GM18511 (cell line): ENCODE results near the gene ARHGAP27.

Source experiments
- ATAC-seq: cut with Tn5 transposase; IDR thresholded peaks from one replicate; pipeline ENCODE4 v1.9.1; 2021; ENCODE audit warnings: mild to moderate bottlenecking, moderate library complexity; ENCODE audit not compliant: unreplicated experiment

Gene ARHGAP27

DNA sequence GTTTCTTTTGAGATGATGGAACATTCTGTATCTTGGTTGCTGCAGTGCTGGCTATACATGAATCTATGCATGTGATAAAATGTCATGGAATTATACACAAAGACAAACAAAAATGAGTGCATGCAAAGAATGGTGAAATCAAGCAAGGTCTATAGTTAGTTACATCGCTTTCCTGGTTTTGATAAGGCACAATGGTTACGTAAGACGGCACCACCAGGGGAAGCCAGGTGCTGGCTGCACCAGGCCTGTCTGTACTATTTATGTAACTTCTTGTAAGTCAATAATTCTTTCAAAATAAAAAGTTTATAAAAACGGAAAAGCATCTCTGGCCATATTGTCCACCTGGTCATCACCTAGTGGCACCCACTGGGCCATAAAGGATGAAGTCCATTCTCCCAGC is 46.5 kb downstream of the ARHGAP27 start:
- no peak for ATAC-seq

DNA sequence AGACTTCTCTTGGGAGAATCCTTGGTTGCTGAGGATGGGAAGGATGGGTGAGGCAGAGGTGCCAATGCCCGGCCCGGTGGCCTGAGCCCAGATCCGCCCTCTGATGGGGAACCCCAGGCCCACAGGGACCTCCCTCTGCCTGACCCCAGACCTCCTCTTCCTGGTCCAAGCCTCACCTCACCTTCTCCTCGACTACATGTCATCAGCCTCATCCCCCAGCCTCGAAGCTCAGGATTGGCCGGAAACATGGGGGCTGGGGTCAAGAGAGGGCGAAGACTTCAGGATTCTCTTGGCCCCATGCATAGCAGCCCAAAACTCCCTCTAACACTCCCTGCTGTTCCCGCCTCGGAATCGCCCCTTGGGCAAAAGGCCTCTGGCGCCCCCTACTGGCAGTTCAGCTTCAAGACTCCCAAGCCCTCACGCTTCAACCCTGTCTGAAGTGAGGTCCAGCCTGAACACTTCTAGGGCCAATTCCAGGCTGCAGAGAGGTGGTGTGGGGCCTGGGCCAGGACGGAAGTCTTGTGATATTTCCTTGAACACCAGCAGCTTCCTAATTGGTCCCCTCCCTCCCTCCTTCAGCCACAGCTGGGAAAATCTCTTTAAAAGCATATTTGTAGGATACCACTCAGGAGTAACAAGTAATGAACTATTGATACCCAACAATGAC is 47.2 kb downstream of the ARHGAP27 start:
- no peak for ATAC-seq

DNA sequence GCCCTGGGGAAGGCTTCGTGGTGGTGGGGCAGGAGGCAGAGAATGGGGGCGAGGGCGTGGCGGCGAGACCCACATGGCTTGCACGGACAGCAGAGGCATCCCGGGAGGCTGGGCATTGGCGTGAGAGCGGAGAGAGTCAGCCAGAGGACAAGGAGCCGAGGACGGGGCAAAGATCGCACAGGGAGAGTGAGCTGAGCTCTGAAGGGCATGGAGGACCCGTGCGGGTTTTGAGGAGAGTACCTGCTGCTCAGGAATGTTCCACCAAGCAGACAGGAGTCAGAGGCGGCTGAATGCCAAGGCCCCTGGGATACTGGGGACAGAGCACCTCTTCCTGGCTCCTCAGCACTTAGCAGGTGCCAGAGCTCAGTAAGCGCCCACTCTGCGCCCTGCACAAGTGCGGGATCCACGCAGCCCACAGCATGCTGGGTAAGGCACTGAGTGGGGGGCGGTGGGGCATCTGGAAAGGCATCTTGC is 47.8 kb downstream of the ARHGAP27 start:
- no peak for ATAC-seq

DNA sequence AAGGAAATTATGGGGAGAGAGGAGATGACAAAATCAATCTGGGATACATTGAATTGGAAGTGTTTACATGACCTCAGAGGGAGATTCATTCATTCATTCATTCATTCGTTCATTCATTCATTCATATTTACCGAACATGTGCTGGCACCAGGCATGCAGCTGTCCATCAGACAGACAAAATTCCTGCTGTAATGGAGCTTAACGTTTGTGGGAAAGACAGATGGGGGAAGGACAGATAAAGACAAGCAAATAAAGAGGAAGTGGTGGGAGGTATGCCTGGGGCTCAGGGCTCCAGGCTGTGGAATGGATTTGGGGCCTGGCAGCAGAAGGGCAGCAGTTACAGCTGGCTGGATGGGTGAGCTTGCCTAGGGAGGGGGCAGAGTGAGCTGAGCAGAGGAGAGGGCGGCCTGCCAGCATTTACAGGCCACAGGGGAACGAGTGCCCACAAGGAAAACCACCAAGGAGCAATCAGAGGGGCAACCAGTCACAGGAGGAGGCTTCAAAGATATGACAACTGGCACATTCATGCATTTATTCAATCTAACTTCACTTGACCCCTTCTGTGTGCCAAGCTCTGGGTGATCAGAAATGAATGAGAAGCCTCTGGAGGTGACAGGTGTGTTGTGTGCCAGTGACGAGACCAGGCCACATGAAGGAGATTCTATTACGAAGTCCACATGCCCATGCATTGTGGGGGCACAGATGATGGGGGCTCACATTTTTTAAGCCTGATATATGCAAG is 48.5 kb downstream of the ARHGAP27 start:
- ATAC-seq = no peak

DNA sequence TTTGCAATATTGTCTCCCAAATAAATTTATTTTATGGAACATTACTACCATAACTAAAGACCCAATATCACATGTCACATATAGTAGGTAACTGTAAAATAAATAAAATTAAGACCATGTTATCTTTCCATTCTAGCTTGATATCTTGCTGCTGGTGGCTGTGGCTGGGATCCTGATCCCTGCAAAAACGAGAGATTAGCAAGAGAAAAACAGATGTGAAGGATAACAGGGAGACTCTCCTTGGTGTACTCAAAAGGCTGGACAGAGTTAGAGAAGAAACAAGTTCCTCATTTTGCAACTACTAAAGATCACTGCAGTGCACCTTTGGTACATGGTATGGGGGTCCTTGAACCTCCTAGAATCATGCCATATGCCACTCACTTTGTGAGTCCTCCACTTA is 49.7 kb downstream of the ARHGAP27 start:
- no peak for ATAC-seq

DNA sequence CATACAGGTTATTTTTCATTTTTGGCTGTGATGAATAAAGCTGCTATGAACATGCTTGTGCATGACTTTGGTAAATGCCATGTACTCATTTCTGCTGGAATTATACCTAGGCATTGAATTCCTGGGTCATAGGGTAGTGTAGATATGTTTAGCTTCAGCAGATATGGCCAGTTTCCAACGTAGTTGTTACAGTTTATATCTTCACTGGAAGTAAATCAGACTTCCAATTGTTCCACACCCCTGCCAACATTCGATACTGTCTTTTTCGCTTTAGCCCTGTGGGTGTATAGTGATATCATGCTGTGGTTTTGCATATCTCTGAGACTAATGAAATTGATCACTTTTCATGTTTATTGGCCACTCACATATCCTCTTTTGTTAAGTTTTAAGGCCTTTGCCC is 50.4 kb downstream of the ARHGAP27 start:
- no peak for ATAC-seq

DNA sequence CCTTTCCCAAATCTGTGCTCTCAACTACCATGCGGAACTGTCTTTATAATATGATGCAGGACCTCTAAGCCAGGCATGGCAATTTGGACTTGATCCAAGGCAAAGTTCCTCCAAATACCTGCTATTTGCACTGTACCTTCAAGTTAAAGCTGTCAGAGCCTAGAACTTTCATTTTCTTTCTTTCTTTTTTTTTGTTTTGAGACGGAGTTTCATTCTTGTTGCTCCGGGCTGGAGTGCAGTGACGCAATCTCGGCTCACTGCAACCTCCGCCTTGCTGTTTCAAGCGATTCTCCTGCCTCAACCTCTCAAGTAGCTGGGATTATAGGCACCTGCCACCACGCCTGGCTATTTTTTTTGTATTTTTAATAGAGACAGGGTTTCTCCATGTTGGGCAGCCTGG is 51.7 kb downstream of the ARHGAP27 start:
- ATAC-seq = no peak

DNA sequence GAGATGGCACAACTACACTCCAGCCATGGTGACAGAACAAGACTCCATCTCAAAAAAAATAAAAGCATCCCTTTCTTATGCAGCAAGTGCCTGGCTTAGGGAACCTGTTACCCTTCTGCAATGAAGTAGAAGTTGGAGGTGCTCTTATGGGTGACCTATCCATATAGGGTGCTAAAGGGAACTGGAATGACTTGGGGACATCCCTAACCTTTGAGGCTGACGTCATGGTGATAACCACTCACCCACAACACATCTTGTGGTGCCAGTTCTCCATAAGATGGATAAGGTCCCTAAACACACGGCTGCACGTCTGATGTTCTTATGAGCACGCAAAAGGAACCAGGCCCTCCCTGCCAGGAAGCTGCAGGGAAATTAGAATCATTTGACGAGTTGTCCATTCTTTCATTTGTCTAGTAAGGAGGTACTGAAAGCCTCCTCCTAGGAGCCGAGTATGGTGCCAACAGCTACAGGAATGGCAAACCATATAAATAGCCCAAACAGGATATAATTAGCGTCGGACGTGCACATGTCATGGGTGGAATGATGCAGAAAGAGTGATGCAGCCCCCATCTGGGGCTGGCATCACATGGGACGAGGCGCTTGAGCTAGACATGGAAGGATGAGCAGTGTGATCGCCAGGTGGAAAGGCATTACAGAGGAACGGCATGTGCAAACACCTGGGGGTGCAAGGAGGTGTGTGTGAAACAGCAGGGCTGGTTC is 52.5 kb downstream of the ARHGAP27 start:
- ATAC-seq = no peak

DNA sequence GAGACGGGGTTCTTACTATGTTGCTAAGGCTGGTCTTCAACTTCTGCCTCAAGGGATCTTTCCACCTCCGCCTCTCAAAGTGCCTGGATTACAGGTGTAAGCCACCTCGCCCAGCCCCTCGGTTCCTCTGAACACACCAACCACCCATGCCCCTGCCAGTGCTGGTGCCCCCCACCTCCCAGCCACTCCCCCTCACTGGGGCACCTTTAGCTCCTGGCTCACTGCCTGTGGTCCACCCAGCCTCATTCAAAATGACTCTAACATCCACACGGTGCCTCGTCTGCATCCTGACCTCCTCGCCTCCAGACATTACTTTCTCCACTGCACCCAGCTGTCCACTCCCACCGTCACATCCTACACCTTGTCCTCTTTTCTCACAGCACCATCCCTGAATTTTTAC is 55.3 kb downstream of the ARHGAP27 start:
- no peak for ATAC-seq

DNA sequence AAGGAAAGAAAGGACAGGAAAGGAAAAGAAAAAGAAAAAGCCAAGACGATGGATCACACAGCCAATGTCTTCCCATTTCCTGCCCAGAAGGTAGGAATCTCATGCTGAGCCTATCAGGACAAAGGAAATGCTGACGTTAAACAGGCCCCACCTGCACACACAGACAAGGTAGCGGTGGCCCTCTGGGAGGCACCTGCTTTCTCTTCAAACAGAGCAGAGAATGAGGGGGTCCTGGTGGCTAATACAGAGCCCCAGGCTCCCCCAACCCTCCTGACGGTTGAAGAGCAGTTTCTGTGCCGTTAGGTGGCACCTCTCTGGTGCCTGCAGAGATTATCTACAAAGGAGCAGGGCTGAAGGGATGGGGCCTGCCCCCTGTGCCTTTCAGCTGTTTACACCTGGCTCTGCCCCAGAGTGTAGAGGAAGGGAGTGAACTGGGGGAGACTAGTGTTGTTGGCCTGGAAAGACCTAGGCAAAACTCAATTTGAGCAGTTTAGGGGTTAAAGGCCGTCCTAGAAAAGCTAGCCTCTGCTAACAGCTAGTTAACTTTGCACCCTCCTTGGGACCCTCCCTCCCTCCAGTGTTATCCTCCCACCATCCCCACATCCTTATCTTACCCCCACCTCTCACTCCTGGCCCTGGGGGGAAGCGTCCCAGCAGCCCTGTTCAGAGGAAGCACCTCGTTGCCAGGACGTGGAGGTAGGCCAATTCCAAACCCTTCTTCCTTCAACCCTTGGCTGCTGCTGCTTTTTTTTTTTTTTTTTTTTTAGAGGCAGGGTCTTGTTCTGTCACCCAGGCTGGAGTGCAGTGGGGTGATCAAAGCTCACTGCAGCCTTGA is 56.3 kb downstream of the ARHGAP27 start:
- no peak for ATAC-seq

DNA sequence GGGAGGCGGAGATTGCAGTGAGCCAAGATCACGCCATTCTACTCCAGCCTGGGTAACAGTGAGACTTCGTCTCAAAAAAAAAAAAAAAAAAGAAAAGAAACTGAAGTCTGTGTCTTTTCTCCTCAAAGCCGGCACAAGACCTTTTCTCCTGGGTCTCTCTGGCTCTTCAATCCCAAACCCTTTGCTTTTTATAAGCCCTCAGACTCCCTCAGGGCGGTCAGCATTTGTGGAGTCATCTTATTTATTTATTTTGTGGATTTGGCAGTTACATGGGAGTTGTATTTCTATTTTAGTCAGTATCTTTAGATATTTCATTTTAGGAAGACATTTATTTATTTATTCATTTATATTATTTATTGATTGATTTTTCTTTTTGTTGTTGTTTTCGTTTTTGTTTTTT is 58.2 kb downstream of the ARHGAP27 start:
- ATAC-seq = no peak

DNA sequence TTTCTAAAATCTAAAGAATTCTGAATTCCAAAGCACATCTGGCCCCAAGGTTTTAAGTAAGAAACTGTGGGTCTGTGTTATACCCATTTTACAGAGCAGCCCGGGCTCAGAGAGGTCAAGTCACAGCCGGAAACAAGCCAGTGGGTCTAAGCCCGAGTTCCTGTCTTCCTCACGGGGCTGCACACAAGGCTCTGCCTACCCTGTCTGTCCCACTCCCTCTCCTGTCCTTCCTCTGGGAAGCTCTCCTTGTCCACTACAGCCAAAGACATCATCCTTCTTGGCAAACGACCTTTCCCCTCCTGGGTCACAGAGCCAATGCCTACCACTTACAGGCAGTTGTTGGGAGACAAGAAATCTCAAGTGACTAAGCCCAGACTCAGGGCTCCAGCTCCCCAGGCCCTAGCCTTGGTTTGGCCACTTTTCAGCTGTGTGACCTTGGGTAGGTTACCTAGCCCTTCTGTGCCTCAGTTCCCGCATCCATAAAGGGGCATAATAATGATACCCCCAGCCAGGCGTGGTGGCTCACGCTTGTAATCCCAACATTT is 60.3 kb downstream of the ARHGAP27 start:
- no peak for ATAC-seq

DNA sequence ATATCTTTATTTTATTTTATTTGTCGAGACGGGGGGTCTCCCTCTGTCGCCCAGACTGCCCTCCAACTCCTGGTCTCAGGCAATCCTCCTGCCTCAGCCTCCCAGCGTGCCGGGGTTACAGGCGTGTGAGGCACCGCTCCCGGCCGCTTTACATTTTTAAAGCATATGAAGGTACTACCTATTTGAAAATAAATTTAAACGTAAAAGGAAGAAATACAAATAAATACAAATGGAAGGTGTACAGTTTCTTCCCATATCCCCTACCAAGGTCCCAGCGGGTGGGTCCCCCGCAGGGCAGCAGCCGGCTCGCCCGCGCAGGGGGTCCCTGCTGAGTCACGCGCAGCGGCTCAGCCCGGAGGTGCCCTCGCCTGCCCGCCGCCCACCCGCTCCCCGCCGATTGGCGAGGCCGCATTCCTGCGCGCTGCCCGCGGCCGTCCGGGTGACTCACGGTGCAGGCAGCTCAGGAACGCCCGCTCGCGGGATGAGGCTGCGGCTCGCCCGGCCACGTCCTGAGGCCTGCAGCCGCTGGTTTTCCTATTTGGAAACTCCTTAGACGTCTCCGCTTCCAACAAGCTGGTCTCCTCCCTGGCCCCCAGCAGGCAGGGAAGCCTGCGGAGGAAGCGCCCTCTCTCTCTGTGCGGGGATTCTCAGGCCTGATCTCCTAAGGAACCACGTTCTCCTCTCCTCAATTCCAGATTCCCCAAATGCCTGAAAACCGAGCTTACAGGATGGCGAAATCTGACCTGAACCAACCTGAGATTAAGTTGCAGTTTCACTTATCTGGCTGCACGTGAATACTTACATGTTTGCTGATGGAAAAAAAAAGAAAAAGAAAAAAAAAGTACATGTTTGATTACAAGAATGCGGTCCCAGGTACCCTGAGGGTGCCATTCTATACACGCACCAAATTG is 61.0 kb downstream of the ARHGAP27 start:
- no peak for ATAC-seq

DNA sequence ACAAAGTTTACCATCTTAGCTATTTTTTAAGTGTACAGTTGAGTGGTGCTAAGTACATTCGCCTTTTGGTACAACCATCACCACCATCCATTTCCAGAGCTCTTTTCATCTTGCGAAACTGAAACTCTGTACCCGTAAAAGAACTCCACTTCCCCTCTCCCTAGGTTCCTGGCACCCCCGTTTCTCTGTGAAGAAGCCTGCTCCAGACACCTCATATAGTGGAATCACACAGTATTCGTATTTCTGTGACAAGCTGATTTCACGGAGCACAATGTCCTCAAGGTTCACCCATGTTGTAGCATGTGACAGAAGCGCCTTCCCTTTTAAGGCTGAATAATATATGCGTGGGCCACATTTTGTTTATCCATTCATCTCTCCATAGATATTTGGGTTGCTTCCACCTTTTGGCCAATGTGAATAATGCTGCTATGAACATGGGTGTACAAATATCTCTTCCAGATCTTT is 61.7 kb downstream of the ARHGAP27 start:
- no peak for ATAC-seq

DNA sequence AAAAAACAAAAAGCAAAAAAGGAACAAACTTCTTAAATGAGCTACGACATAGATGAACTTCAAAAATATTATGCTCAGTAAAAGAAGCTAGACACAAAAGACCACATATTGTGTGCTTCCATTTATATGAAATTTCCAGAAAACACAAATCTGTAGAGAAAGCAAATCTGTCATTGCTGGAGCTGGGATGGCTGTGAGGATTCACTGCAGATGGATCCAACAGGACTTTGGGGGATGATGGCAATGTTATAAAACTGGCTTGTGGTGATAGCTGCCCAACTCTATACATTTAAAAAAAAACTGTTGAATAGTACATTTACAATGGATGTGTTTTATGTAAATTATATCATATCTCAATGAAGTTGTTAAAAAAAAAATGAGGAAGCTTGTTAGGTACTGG is 63.2 kb downstream of the ARHGAP27 start:
- no peak for ATAC-seq

DNA sequence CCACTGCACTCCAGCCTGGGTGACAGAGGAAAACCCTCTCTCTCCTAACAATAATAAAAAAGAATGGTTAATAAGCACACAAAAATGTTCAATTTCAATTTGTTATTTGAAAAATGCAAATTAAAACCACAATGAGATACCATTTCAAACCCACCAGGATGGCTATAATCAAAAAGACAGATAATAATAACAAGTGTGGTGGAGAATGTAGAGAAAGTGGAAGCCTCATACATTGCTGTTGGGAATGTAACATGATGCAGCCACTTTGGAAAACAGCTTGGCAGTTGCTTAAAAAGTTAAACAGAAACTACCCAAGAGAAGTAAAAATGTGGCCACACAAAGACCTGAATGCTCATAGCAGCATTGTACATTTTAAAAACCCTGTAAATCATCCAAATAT is 64.0 kb downstream of the ARHGAP27 start:
- ATAC-seq = no peak

DNA sequence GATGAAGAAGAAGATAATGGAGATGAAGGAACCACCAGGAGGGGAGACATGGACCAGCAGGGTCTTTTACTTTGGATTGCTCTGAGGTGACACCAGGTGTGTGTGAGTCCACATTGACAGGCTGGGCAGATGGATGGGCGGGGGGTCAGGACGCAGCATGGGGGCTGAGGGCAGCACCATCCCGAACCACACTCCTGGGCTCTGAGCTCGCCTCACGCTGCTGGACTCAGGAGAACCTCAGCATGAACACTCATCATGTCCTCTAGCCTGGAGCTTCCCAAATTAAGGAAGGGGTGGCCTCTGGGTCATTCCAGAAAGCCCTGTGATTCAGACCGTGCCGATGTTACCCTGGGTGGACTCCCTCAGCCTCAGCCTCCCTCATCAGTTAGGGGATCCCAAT is 65.5 kb downstream of the ARHGAP27 start:
- ATAC-seq = no peak

DNA sequence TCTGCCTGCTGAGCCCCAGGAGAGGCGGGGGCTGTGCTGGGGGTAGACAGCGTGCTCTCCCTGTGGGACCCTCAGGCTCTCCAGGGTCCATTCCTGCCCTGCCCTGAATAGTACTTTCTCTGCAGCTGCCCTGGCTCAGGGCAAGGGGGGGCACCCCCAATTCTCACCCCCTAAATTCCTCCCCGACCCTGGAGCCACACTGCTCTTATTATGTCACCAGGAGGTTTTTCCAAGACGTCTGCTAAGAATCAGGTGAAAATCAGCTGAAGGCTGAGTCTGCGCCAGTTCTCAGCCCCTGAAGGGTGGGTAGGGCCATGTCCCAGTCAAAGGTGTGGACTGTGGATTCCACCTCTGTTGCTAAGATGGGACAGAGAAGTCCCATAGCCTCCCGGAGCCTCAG is 66.0 kb downstream of the ARHGAP27 start:
- ATAC-seq = no peak

DNA sequence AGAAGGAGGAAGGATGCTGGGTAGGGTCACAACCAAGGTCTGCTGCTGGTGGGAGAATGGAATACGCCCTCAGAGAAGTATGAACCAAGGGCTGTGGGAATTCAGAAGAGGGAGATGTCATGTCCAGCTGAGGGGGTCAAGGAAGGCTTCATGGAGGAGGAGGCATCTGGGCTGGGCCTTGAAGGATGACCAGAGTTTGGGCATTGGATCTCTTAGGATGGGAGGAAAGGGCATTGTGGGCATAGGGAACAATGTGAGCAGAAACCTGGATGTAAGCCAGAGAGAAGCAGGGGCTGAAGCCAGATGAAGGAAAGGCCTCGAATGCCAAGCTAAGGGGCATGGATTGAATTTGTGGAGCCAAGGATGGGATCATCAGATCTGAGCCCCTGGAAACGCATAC is 66.6 kb downstream of the ARHGAP27 start:
- ATAC-seq = no peak
